Measurements from ENCODE around the gene HSPA4L.

HSPA4L gene

DNA sequence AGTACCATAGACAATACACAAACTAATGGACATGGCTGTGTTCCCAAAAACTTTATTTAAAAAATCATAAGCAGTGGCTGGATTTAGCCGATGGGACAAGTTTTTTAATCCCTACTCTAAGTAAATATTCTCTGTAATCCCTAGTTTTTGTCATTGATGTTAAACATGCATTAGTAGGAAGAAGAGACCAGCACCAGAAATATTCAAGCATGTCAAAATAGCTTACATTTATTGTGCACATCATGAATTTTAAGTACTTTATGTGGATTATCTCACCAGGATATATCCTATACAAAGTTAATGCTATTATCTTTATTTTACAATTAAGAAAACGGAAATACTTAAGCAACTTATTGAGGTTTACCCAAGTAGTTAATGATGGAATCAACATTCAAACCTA, 46.0 kb downstream of the HSPA4L start:
- H3K27me3 Mint-ChIP-seq (ENCODE audit: low read depth), result no peaks in the 10 kb centered on the region
- no peaks in the 10 kb centered on the region for H3K36me3 Mint-ChIP-seq (ENCODE audit: low read depth)
- H3K27ac Mint-ChIP-seq, result no peak overlapping the region
- no peaks in the 10 kb centered on the region for H3K9me3 Mint-ChIP-seq
- TF ChIP-seq, protein P1, sequence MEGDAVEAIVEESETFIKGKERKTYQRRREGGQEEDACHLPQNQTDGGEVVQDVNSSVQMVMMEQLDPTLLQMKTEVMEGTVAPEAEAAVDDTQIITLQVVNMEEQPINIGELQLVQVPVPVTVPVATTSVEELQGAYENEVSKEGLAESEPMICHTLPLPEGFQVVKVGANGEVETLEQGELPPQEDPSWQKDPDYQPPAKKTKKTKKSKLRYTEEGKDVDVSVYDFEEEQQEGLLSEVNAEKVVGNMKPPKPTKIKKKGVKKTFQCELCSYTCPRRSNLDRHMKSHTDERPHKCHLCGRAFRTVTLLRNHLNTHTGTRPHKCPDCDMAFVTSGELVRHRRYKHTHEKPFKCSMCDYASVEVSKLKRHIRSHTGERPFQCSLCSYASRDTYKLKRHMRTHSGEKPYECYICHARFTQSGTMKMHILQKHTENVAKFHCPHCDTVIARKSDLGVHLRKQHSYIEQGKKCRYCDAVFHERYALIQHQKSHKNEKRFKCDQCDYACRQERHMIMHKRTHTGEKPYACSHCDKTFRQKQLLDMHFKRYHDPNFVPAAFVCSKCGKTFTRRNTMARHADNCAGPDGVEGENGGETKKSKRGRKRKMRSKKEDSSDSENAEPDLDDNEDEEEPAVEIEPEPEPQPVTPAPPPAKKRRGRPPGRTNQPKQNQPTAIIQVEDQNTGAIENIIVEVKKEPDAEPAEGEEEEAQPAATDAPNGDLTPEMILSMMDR (IDR thresholded peaks at IDR 0.05; ENCODE audit: unreplicated experiment in 3 of 3), result no peak
- H3K4me1 Mint-ChIP-seq, result no peaks in the 10 kb centered on the region
- no peak overlapping the region for H3K4me3 Mint-ChIP-seq

DNA sequence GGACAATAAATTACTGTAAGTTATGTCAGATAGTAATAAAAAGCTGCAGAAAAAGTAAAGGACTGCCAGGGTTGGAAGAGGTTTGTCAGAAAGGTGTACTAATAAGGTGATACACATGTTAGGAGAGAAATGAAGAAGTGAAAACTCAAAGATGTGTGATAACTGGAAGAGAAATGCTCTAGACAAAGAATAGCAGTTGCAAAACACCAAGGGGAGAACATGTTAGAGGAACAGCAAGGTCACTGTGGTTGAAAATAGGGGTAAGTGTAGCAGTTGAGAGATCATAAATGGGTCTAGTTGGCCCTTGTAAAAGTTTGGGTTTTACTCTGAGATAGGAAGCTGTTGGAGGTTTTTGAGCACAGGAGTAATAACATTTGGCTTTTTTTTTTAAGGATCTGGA, 46.9 kb downstream of the HSPA4L start:
- Mint-ChIP-seq H3K27ac (no peak overlapping the region), H3K4me1 (no peaks in the 10 kb centered on the region), H3K36me3 (ENCODE audit: low read depth) (no peaks in the 10 kb centered on the region), H3K9me3 (no peaks in the 10 kb centered on the region), H3K4me3 (no peak overlapping the region), H3K27me3 (ENCODE audit: low read depth) (no peaks in the 10 kb centered on the region)
- TF ChIP-seq, protein P1 (IDR thresholded peaks at IDR 0.05; ENCODE audit: unreplicated experiment in 3 of 3), result no peak

DNA sequence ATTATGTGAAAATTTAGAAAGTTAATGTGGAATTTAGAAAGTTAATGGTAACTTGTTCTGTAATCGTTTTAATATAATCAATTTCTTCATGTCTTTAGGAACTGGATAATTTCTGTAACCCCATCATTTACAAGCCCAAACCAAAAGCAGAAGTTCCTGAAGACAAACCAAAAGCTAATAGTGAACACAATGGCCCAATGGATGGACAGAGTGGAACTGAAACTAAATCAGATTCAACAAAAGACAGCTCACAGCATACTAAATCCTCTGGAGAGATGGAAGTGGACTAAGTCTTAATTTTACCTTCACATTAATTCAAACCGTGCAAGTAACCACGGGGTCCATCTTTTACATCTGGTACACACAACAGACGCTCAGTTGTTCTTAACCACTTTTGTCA, 50.5 kb downstream of the HSPA4L start:
- TF ChIP-seq, protein P1 (IDR thresholded peaks at IDR 0.05; ENCODE audit: unreplicated experiment in 3 of 3), result no peak
- Mint-ChIP-seq H3K36me3 (ENCODE audit: low read depth) (no peaks in the 10 kb centered on the region), H3K4me3 (no peak overlapping the region), H3K27me3 (ENCODE audit: low read depth) (no peaks in the 10 kb centered on the region), H3K27ac (no peak overlapping the region), H3K4me1 (no peaks in the 10 kb centered on the region), H3K9me3 (no peaks in the 10 kb centered on the region)

DNA sequence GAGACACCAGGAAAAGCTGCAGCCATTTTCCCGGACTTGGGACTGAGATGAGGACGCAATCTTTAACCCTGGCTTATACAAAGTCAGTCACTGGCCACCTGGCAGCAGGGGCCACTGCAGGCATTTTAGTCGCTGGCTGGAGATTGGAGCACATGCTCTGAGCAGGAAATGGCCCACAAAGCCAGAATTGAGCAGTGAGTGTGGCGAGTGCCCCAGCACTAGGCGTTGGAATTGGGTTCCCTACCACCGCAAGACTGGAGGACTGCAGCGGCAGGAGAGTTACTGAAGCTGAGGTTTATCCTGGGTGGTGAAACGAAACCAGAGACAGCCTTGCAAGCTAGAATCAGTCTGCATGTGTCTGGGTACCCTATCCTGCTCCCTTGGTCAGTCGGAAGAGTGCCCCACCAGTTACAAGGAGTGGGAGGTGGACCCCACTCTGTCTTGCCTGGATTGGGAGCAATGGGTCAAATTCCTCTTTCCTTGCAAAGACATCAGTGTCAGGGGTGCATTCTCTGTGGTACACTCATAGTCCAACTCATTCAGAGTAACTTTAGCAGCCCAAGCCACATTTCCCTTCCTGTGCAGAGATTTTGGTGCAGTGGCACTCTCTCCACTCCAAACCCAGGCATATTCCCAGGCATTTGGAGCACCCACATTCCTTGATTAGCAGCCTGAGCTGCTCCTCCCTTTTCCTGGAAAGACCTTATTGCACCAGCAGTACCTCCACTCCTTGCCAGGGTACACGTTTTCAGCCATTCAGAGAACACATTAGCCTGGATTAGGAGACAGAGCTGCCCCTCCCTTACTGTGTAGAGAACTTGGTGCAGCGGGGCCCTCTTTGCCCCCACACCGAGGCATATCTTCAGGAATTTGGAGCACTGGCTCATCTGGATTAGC, 61.8 kb downstream of the HSPA4L start:
- Mint-ChIP-seq H3K4me3 (no peak overlapping the region), H3K27ac (no peak overlapping the region), H3K9me3 (peaks cover 34% of the 10 kb centered on the region), H3K4me1 (no peaks in the 10 kb centered on the region), H3K27me3 (ENCODE audit: low read depth) (no peaks in the 10 kb centered on the region), H3K36me3 (ENCODE audit: low read depth) (peaks cover 43% of the 10 kb centered on the region)
- TF ChIP-seq, protein P1 (IDR thresholded peaks at IDR 0.05; ENCODE audit: unreplicated experiment in 3 of 3), result no peak

DNA sequence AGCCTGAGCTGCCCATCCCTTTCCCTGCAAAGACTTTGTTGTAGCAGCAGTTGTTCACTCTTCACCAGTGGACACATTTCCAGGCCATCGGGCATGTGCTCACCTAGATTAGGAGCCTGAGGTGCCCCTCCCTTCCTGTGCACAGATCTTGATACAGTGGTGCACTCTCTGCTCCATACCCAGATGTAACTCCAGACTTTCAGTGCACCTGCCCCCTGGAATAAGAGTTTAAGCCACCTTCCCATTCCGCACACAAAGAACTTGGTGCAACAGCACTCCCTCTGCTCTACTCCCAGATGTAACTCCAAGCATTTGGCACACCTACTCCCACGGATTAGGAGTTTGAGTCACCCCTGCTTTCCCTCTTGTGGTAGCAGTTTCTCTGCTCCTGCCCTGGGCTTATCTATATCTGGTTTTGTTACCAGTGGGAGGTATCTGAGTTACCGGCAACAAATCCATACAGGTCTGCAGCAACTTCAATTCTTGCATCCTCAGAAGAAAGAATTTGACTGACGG, 62.5 kb downstream of the HSPA4L start:
- TF ChIP-seq, protein P1 (IDR thresholded peaks at IDR 0.05; ENCODE audit: unreplicated experiment in 3 of 3), result no peak
- Mint-ChIP-seq H3K27me3 (ENCODE audit: low read depth) (no peaks in the 10 kb centered on the region), H3K9me3 (peaks cover 38% of the 10 kb centered on the region), H3K4me1 (no peaks in the 10 kb centered on the region), H3K36me3 (ENCODE audit: low read depth) (peaks cover 48% of the 10 kb centered on the region), H3K27ac (no peak overlapping the region), H3K4me3 (no peak overlapping the region)

DNA sequence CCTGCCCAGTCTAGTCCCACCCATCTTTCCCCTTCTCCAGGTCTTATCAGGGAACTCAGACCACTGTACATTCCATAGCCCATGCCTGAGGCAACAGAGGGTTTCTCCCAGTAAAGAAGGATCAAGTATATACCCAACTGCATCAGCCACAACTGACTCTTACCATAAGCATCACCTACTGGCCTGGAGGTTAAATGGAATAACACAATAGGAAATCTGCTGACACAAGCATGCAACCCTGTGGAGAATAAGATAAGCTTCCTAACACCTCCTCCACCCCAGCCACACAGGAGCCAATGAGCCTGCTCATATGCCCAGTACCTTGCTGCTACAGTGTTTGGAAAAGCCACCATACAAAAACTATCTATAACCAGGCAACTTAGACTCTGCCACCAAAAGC, 63.9 kb downstream of the HSPA4L start:
- TF ChIP-seq, protein P1 (IDR thresholded peaks at IDR 0.05; ENCODE audit: unreplicated experiment in 3 of 3), result no peak
- H3K27me3 Mint-ChIP-seq (ENCODE audit: low read depth), result peaks cover 5% of the 10 kb centered on the region
- H3K36me3 Mint-ChIP-seq (ENCODE audit: low read depth), result peaks cover 62% of the 10 kb centered on the region
- H3K4me3 Mint-ChIP-seq, result no peak overlapping the region
- H3K4me1 Mint-ChIP-seq, result no peaks in the 10 kb centered on the region
- H3K27ac Mint-ChIP-seq, result no peak overlapping the region
- H3K9me3 Mint-ChIP-seq, result peaks cover 48% of the 10 kb centered on the region

All from nephron (organoid).